CD4-positive, alpha-beta T cell treated with Interleukin-12 subunit alpha and Interleukin-12 subunit beta, for 1 hour (primary cell): Measurements from ENCODE around the gene SDCCAG8.

Source experiments
- DNase-seq: peaks from one replicate; pipeline ENCODE4 v3.0.0-alpha.2; 2020

The SDCCAG8 gene

GRCh38 chr1:243341074-243341473, 85.2 kb downstream of the SDCCAG8 start:
- DNase-seq: no peak

GRCh38 chr1:243343970-243344937, 88.4 kb downstream of the SDCCAG8 start:
- DNase-seq: peak; percentile 60

DNA sequence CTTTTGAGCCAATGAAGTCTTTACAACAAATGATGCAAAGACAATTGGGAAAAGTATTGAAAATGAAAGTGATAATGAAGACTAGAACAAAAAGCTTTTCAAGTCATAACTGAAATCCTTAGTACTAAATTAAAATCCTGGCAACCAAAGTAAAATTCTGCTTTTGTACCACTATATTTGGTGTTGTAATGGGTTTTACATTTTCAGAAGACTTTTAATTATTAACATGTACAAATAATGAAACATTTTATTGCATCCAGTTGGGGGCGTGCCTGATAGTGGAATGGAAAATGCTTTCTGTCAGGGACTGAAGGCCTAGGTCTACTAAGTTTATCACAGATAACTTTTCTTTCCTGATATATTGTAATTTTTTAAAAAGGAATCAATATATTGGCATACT, 89.4 kb downstream of the SDCCAG8 start:
- no peak for DNase-seq

GRCh38 chr1:243346016-243346415, 90.2 kb downstream of the SDCCAG8 start:
- DNase-seq: no peak

DNA sequence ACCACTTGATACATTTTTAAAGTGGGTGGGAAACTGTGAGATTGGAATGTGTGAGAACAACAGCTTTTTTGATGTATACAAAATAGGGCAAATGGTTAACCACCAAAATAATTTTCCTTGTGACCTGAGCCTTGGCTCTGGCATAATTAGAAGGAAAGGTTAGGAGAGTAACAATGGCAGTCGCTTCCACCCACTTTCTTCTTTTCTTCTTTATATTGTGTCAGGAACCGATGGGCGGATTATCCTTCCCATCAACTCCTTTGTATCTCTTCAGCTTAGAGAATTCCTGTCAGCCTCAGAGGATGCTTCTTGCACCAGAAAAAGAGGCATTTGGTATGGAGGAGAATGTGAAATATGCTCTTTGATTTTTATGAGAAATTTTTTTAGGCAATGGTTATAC, 90.6 kb downstream of the SDCCAG8 start:
- DNase-seq: no peak

DNA sequence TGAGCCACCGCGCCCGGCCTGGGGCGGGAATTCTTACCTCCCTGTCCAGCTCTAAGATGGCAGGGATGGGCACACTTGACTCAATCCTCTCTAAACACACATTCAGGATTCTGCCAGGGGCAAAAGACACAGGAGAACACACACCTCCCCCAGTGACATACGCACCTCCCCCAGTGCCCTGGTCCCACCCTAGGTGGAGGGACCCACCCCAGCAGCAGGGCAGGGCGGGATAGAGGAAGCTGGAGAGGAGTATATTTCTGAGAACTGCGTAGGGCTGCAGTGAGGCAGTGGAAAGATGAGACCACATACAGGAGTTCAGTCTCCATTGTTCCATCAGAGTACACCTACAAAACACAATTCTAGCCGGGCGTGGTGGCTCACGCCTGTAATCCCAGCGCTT, 92.5 kb downstream of the SDCCAG8 start:
- DNase-seq: no peak

DNA sequence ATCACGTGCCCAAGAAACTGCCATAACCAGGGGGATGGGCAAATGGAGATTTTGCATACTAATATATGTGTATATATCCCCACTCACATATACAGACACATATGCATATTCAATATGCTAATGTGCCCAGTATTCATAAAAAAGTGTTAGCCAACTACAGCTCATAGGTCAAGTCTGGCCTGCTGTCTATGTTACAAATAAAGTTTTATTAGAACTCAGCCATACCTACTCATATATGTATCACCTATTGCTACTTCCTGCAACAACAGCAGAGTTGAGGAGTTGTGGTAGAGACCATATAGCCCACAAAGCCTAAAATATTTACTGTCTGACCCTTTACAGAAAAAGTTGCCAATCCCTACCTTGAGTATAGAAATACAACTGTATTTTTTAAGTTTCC, 93.3 kb downstream of the SDCCAG8 start:
- DNase-seq: no peak

DNA sequence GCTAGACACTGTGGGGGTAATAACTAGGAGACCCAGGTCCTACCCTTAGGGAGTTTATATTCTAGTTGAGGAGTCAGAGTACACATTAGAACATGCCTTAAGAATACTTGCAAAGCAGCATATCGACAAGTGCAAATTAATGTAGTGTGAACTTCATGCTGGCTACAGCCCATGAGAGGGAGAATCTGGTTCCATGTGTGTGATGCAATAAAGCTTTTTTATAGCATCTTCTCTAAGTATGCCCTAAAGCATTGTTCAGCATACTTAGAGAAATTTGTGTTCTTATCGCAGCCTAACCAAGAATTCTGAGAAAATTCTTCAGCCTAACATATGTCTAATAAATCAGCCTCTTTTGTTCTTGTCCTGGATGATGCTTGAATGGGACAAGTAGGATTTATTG, 95.5 kb downstream of the SDCCAG8 start:
- no peak for DNase-seq

DNA sequence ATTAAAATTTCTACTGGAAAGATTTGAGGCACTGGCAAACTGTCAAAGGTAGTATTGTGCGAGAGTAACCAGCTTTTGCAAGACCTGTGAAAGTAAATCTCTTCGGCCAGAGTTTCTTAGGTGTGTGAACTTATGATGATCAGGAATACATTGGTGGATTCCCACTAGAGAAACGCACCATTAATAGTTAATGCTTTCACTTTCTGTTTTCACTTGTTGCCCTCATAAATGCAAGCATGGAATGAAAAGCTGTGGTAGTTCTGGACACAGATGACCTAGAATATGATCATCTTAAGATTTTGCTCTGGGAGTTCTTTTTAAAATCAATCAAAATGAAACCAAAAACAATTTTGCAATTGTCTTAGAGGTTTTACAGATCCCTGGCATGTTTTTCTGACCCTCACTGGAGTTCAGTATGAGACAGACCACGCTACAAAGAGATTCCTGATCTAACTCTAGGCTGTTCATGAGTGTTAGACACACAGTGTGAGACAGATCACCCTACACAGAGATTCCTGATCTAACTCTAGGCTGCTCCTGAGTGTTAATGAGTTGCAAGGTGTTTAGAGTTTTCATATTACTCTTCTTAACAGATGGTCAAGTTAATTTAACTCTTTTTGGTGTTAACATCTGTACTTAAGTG, 98.8 kb downstream of the SDCCAG8 start:
- DNase-seq: peak; percentile 18

GRCh38 chr1:243363832-243364231, 108.0 kb downstream of the SDCCAG8 start:
- DNase-seq: no peak

- no peak for DNase-seq
Measured at GRCh38 chr1:243364330-243364729, 108.5 kb downstream of the SDCCAG8 start.

- DNase-seq: no peak
Measured at GRCh38 chr1:243364866-243365265, 109.0 kb downstream of the SDCCAG8 start.

DNA sequence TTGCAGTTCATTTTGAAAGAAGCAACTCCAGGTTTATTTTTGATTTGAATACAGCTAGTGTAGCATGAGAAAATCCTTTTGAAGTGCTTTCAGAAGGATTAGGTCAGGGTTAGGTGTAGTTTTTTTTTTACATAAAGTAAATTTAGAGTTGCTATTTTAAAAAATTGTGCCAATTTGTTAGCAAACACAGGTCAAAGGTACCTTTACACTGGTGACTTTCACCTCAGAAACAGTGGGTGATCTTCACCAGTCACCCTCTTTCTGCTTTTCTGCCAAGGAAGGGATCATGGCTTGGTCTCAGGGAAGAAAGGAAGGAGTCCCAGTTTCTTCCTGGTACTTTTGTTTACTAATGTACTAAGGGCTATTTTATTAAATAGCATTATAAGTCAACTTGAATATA, 111.5 kb downstream of the SDCCAG8 start:
- DNase-seq: no peak

DNA sequence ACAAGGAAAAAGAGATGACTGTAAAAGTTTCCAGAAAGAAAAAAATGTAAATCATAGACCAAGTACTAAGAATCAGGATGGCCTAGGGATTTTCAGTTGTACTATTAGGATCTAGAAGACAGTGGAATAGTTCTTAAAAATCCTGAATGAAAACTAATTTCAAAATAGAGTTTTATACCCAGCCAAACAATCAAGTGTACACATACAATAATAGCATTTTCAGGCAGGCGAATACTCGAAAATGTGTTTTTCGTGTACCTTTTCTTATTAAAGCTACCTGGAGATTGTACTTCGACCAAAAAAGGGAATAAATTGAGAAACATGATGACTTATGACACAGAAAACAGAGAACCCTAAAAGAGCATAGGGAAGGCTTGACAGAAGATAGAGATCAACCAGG, 118.6 kb downstream of the SDCCAG8 start:
- DNase-seq: no peak

- DNase-seq: no peak
Measured at GRCh38 chr1:243375596-243375995, 119.8 kb downstream of the SDCCAG8 start.

DNA sequence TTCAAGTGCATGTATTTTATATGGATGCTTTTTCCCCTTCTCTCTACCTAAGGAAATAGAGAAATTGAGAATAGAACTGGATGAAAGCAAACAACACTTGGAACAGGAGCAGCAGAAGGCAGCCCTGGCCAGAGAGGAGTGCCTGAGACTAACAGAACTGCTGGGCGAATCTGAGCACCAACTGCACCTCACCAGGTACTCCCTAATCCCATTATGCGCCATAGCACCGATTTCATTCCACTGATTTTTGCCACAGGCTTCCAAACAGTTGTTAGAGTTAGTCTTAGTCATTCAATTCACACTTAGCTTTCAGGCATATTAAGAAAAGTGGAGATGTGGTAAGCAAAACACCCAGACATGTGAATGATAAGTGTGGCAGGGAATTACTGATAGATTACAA, 122.8 kb downstream of the SDCCAG8 start:
- DNase-seq: no peak

GRCh38 chr1:243379208-243379607, 123.4 kb downstream of the SDCCAG8 start:
- DNase-seq: no peak

GRCh38 chr1:243379706-243380105, 123.9 kb downstream of the SDCCAG8 start:
- no peak for DNase-seq

GRCh38 chr1:243388276-243388675, 132.4 kb downstream of the SDCCAG8 start:
- no peak for DNase-seq

GRCh38 chr1:243390162-243390791, 134.4 kb downstream of the SDCCAG8 start:
- no peak for DNase-seq

DNA sequence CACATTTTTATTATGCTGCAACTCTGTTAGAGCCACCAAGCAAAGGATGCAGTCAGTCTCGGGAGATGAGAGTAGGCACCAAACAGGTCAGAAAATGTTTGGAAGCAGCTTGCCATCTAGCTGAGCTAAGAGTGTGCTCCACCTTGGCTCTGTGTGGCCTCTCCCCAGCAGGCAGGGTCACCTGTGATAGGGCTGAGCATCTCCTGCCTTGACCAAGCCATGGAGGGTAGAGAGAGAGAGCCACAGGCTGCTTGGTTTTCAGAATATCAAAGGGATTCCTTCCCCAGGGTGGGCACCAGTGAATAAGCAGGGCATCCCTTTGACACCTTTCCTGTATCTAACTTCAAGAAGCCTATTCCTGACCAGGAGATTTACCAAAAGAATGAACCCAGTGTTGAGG, 135.5 kb downstream of the SDCCAG8 start:
- no peak for DNase-seq

DNA sequence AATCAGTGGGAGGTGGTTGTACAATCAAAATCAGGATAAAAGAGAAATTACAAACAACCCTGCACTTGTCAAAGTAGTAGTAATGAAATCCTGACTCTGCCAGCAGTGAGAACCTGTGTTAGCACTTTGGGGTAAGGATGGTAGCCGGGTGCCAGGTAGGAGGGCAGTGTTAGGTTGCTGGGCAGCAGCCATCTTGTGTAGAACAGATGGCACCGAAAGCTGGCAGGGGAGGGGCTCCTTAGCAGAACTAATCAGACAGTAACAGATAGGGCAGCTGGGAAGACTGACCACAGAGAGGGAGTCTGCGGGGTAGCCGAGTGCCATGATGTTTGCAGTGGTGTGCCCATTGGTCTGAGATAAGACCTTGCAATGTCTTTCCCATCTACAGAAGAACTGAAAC, 137.3 kb downstream of the SDCCAG8 start:
- no peak for DNase-seq

- no peak for DNase-seq
Measured at GRCh38 chr1:243394066-243394465, 138.2 kb downstream of the SDCCAG8 start.
